Osteoblast (primary cell): Measurements from ENCODE around the gene ARL4D. TPM values are rescaled to one million over a fixed set of nuclear protein-coding genes. Genes with fewer than 3 reads are reported as not detected.

Experiments
- DNase-seq: peaks from one replicate; pipeline ENCODE4 v3.0.0; 2011; ENCODE audit warnings: low spot score, mixed read lengths; ENCODE audit not compliant: insufficient read length; ENCODE audit errors: missing footprints
- H2AFZ ChIP-seq: 2 replicates; pipeline ENCODE4 v1.6.0; 2011; ENCODE audit warnings: mild to moderate bottlenecking, low read length
- H3K27ac ChIP-seq: 2 replicates; pipeline ENCODE4 v1.5.1; 2011; ENCODE audit warnings: mild to moderate bottlenecking, low read depth, low read length, moderate library complexity
- H3K27me3 ChIP-seq: 2 replicates; pipeline ENCODE4 v1.6.0; 2012; ENCODE audit warnings: mild to moderate bottlenecking, control low read depth, inconsistent platforms, low read length, moderate library complexity; ENCODE audit not compliant: insufficient read depth
- H3K36me3 ChIP-seq: 2 replicates; pipeline ENCODE4 v1.5.1; 2011; ENCODE audit warnings: mild to moderate bottlenecking, low read length, control low read depth, moderate library complexity; ENCODE audit not compliant: insufficient read depth
- H3K4me1 ChIP-seq: 2 replicates; pipeline ENCODE4 v1.5.1; 2011; ENCODE audit warnings: mild to moderate bottlenecking, low read length, control low read depth, moderate library complexity; ENCODE audit not compliant: insufficient read depth
- H3K4me2 ChIP-seq: 2 replicates; pipeline ENCODE4 v1.6.0; 2011; ENCODE audit warnings: mild to moderate bottlenecking, low read length; ENCODE audit not compliant: insufficient read depth
- H3K4me3 ChIP-seq: fragments of 200-600 bp; sonication (generic); 3 replicates; pipeline ENCODE4 v1.5.1; 2012; ENCODE audit warnings: mild to moderate bottlenecking, low read length, inconsistent platforms; ENCODE audit not compliant: insufficient read depth
- H3K79me2 ChIP-seq: 2 replicates; pipeline ENCODE4 v1.6.0; 2012; ENCODE audit warnings: mild to moderate bottlenecking, low read length, control low read depth, inconsistent platforms; ENCODE audit not compliant: insufficient read depth
- H3K9me3 ChIP-seq: 2 replicates; pipeline ENCODE4 v1.5.1; 2011; ENCODE audit warnings: low read depth, low read length, control low read depth
- H4K20me1 ChIP-seq: 2 replicates; pipeline ENCODE4 v1.6.0; 2012; ENCODE audit warnings: mild to moderate bottlenecking, low read length, control low read depth; ENCODE audit not compliant: insufficient read depth
- CTCF ChIP-seq: IDR thresholded peaks from 2 replicates; pipeline ENCODE4 v1.5.1; 2011; ENCODE audit warnings: mild to moderate bottlenecking, low read depth, low read length, moderate library complexity; ENCODE audit errors: extremely low read depth
- total RNA-seq: library from RNA; depleted of rRNA; stranded (reverse); fragments of >200 nt; gene quantifications from 2 replicates; pipeline ENCODE4 v1.2.3, GENCODE V29; 2012

Gene ARL4D
- total RNA-seq, 1 donor = 18.8 TPM

DNA sequence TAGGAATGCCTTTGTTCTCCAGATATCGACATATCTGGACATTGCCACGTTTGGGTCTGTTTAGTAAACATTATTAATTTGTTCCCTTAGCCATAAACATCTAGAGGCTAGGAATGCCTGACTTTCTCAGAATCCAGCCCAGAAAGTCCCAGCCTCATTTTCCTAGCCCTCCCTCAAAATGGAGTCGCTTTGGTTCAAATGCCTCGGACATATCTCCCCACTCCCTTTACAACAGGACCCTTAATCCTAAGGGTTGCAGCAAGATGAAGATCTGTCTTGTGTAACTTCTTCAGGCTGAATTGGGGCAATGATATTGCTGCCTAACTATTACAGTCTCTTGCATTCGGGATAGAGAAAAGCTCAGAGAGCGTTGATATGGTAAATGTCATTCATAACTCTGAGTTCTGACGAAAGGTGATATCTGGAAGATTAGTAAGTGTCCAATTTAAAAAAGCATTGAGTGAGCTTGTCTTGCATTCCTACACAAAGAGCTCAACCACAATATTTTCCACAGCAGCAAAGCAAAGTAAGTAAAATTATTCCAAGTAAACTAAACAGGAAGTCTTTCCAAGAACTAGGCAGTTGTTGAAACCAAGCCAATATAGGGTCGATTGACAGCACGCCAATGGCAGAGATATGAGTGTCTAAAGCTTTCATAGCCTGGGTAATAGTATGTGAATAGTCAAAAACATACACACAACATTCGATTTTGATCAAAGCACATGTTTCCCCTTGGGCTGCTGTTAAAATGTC, 46.0 kb upstream of the ARL4D start:
- peaks cover 6% of the 10 kb centered on the region for H4K20me1 ChIP-seq
- no peak overlapping the region for H3K27ac ChIP-seq
- H3K36me3 ChIP-seq = peaks cover 1% of the 10 kb centered on the region
- no peak overlapping the region for H3K4me3 ChIP-seq
- no peak for TF ChIP-seq CTCF
- H3K4me2 ChIP-seq = no peak overlapping the region
- H3K4me1 ChIP-seq = peaks cover 17% of the 10 kb centered on the region
- H3K79me2 ChIP-seq = no peaks in the 10 kb centered on the region
- peaks cover 19% of the 10 kb centered on the region for H3K9me3 ChIP-seq
- DNase-seq = no peak
- H3K27me3 ChIP-seq = no peaks in the 10 kb centered on the region
- H2AFZ ChIP-seq = no peak overlapping the region

DNA sequence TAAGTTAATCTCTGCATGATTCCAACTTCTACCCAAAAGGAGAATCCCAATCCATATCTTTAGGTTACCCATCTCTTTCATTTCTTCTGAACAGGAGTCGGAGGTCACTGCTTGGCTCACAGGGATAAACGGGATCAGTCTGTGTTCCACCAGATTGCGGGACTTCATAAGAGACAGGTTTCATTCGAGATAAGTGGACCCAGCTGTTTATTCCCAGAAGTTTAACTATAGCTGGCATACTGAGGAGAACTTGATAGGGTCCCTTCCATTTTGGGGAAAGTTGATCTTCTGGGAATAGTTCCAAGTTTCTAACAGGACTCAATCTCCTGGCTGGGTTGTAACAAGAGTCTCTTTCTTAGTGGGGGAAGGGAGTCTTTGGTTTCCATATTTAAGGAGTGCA, 45.4 kb upstream of the ARL4D start:
- peaks cover 2% of the 10 kb centered on the region for H3K79me2 ChIP-seq
- H3K27ac ChIP-seq = no peak overlapping the region
- H3K4me1 ChIP-seq = peaks cover 20% of the 10 kb centered on the region
- peaks cover 6% of the 10 kb centered on the region for H4K20me1 ChIP-seq
- no peak overlapping the region for H2AFZ ChIP-seq
- H3K27me3 ChIP-seq = no peaks in the 10 kb centered on the region
- H3K4me3 ChIP-seq = no peak overlapping the region
- no peak for DNase-seq
- H3K9me3 ChIP-seq = peaks cover 12% of the 10 kb centered on the region
- TF ChIP-seq CTCF = no peak
- H3K36me3 ChIP-seq = no peaks in the 10 kb centered on the region
- no peak overlapping the region for H3K4me2 ChIP-seq

- DNase-seq = no peak
- peaks cover 20% of the 10 kb centered on the region for H3K4me1 ChIP-seq
- H3K36me3 ChIP-seq = no peaks in the 10 kb centered on the region
- no peak overlapping the region for H3K4me3 ChIP-seq
- H3K9me3 ChIP-seq = peaks cover 5% of the 10 kb centered on the region
- H3K27me3 ChIP-seq = no peaks in the 10 kb centered on the region
- H3K4me2 ChIP-seq = no peak overlapping the region
- TF ChIP-seq CTCF = no peak
- peaks cover 6% of the 10 kb centered on the region for H4K20me1 ChIP-seq
- H3K79me2 ChIP-seq = peaks cover 5% of the 10 kb centered on the region
- no peak overlapping the region for H2AFZ ChIP-seq
- no peak overlapping the region for H3K27ac ChIP-seq
These were observed 44.4 kb upstream of the ARL4D start for GRCh38 chr17:43354371-43354770.

DNA sequence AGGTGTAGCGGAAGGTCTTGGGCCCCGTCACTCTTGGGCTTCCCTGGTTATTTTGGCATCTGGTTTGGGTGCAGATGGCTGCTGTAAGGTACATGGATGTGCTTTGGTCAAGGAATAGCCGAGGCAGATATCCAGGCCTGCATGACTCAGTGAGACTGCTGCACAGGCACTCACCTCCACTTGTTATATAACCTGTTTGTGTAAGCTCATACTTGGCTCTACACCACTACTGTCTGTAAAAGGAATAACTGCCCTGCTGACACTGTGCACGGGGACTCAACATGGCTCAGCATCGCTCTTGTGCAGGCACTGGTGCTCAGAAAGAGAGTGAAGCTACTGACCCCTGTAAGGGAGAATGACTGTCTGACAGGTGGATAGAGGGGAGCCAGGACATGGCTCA, 42.3 kb upstream of the ARL4D start:
- Histone ChIP-seq H3K4me2 (peak overlapping the region; percentile 73), H2AFZ (no peak overlapping the region), H3K79me2 (peaks cover 10% of the 10 kb centered on the region), H3K36me3 (no peaks in the 10 kb centered on the region), H3K27me3 (no peaks in the 10 kb centered on the region), H3K27ac (peak overlapping the region; percentile 54), H3K4me1 (peaks cover 27% of the 10 kb centered on the region), H4K20me1 (peaks cover 6% of the 10 kb centered on the region), H3K9me3 (no peaks in the 10 kb centered on the region), H3K4me3 (peak overlapping the region; percentile 13)
- no peak for DNase-seq
- no peak for TF ChIP-seq CTCF
